HL-60 (cell line): ENCODE measurements around the gene THAP12.

Source experiments
- DNase-seq, 2 experiments: peaks; one replicate each; pipeline ENCODE4 v3.0.0-alpha.2; 2010 to 2020; ENCODE audit warnings: low read depth in 1 of 2, low spot score in 1 of 2
- H3K27ac ChIP-seq: fragments of 250-450 bp; sonication (Bioruptor Pico); replicated peaks from 2 replicates; pipeline ENCODE4 v1.5.1; 2020; ENCODE audit warnings: mild to moderate bottlenecking, moderate library complexity
- H3K27me3 ChIP-seq: fragments of 250-450 bp; sonication (Bioruptor Pico); 2 replicates; pipeline ENCODE4 v1.5.1; 2021; ENCODE audit warnings: mild to moderate bottlenecking, moderate library complexity; ENCODE audit not compliant: insufficient read depth, poor library complexity, severe bottlenecking
- H3K4me3 ChIP-seq: replicated peaks from 2 replicates; pipeline ENCODE4 v1.5.1; 2011; ENCODE audit warnings: mild to moderate bottlenecking, control low read depth, low read length; ENCODE audit not compliant: insufficient read depth
- CTCF ChIP-seq: IDR thresholded peaks from one replicate; pipeline ENCODE4 v1.5.1; 2011; ENCODE audit warnings: low read length, control low read depth, inconsistent platforms; ENCODE audit not compliant: insufficient read depth
- GABPA ChIP-seq: IDR thresholded peaks from 2 replicates; pipeline ENCODE4 v1.6.1; 2012; ENCODE audit warnings: low read depth
- POLR2AphosphoS5 ChIP-seq: IDR thresholded peaks from 2 replicates; pipeline ENCODE4 v1.6.1; 2012; ENCODE audit warnings: low read depth
- REST ChIP-seq: IDR thresholded peaks from 2 replicates; pipeline ENCODE4 v1.6.1; 2012; ENCODE audit warnings: low read depth; ENCODE audit not compliant: insufficient replicate concordance
- SPI1 ChIP-seq: IDR thresholded peaks from 2 replicates; pipeline ENCODE4 v1.6.1; 2012; ENCODE audit warnings: low read depth, mild to moderate bottlenecking, borderline replicate concordance

Gene THAP12

GRCh38 chr11:76424379-76424778 lies 43.4 kb upstream of the THAP12 start:
- peaks cover 2% of the 10 kb centered on the region for H3K27me3 ChIP-seq
- H3K27ac ChIP-seq, result no peak overlapping the region
- no peak for DNase-seq
- TF ChIP-seq POLR2AphosphoS5, result no peak
- TF ChIP-seq SPI1, result no peak
- no peak for TF ChIP-seq REST
- no peak for TF ChIP-seq GABPA
- TF ChIP-seq CTCF, result no peak
- H3K4me3 ChIP-seq, result no peak overlapping the region

GRCh38 chr11:76419896-76420295 lies 39.0 kb upstream of the THAP12 start:
- no peaks in the 10 kb centered on the region for H3K27me3 ChIP-seq
- peak in 1 of 2 experiments; percentile 35 for DNase-seq
- no peak overlapping the region for H3K4me3 ChIP-seq
- TF ChIP-seq GABPA (no peak), POLR2AphosphoS5 (no peak), REST (no peak), CTCF (peak; percentile 64), SPI1 (no peak)
- H3K27ac ChIP-seq, result no peak overlapping the region

- Histone ChIP-seq H3K4me3 (no peak overlapping the region), H3K27me3 (no peaks in the 10 kb centered on the region), H3K27ac (no peak overlapping the region)
- DNase-seq, result no peak
- TF ChIP-seq POLR2AphosphoS5 (no peak), CTCF (no peak), REST (no peak)
Observed at GRCh38 chr11:76415073-76415472, 34.1 kb upstream of the THAP12 start.
